Endothelial cell of umbilical vein (primary cell): ENCODE results near the gene RANGRF.

Experiments
- MYC ChIP-seq: IDR thresholded peaks from one replicate; pipeline ENCODE4 v1.6.1; 2011; ENCODE audit warnings: mild to moderate bottlenecking, low read depth, low read length
- POLR2A ChIP-seq: IDR thresholded peaks from 2 replicates; pipeline ENCODE4 v1.6.1; 2012; ENCODE audit warnings: low read depth, mild to moderate bottlenecking, control low read depth, low read length

GRCh38 chr17:8254881-8255280 is 33.6 kb upstream of the RANGRF start:
- TF ChIP-seq POLR2A = no peak
- TF ChIP-seq MYC = no peak
